Neural progenitor cell (in vitro differentiated cells): ENCODE data around the gene LSM6. TPM values are rescaled to one million over a fixed set of nuclear protein-coding genes. Genes with fewer than 3 reads are reported as not detected.
A peak's percentile ranks its signal among the peaks of the same experiment; 100 is the strongest.

Source experiments
- DNase-seq: peaks from one replicate; pipeline ENCODE4 v3.0.0-alpha.2; 2016; ENCODE audit warnings: low spot score
- H2AFZ ChIP-seq: fragments of 200-600 bp; sonication (generic); replicated peaks from 2 replicates; pipeline ENCODE4 v1.6.1; 2016; ENCODE audit warnings: antibody characterized with exemption
- H3F3A ChIP-seq: fragments of 200-600 bp; sonication (generic); 2 replicates; pipeline ENCODE4 v1.6.1; 2016; ENCODE audit warnings: antibody characterized with exemption, low read depth
- H3K27ac ChIP-seq: fragments of 200-600 bp; sonication (generic); 2 replicates; pipeline ENCODE4 v1.5.1; 2016; ENCODE audit warnings: mild to moderate bottlenecking
- H3K27me3 ChIP-seq: fragments of 200-600 bp; sonication (generic); 2 replicates; pipeline ENCODE4 v1.6.1; 2016; ENCODE audit warnings: mild to moderate bottlenecking, moderate library complexity
- H3K36me3 ChIP-seq: fragments of 200-600 bp; sonication (generic); 2 replicates; pipeline ENCODE4 v1.5.1; 2016
- H3K4me1 ChIP-seq: fragments of 200-600 bp; sonication (generic); 2 replicates; pipeline ENCODE4 v1.6.1; 2016; ENCODE audit warnings: mixed run types
- H3K4me2 ChIP-seq: fragments of 200-600 bp; sonication (generic); 2 replicates; pipeline ENCODE4 v1.6.1; 2016
- H3K4me3 ChIP-seq: fragments of 200-600 bp; sonication (generic); 2 replicates; pipeline ENCODE4 v1.5.1; 2016
- H3K79me2 ChIP-seq: fragments of 200-600 bp; sonication (generic); 2 replicates; pipeline ENCODE4 v1.6.1; 2016; ENCODE audit warnings: low read depth
- H3K9ac ChIP-seq: fragments of 200-600 bp; sonication (generic); 2 replicates; pipeline ENCODE4 v1.6.1; 2016
- H3K9me3 ChIP-seq: fragments of 200-600 bp; sonication (generic); 2 replicates; pipeline ENCODE4 v1.5.1; 2016; ENCODE audit warnings: low read depth
- H4K20me1 ChIP-seq: fragments of 200-600 bp; sonication (generic); 2 replicates; pipeline ENCODE4 v1.6.1; 2016; ENCODE audit warnings: low read depth
- H3K27ac Mint-ChIP-seq: 3 replicates; pipeline ENCODE4 v1.8.0; 2021; ENCODE audit warnings: mixed read lengths
- H3K27me3 Mint-ChIP-seq: 2 replicates; pipeline ENCODE4 v1.8.0; 2022; ENCODE audit warnings: low read depth, mild to moderate bottlenecking, inconsistent platforms, moderate library complexity, mixed read lengths; ENCODE audit not compliant: insufficient read depth
- H3K36me3 Mint-ChIP-seq: 3 replicates; pipeline ENCODE4 v1.8.0; 2021; ENCODE audit warnings: mixed read lengths
- H3K4me1 Mint-ChIP-seq: 3 replicates; pipeline ENCODE4 v1.8.0; 2021; ENCODE audit warnings: mixed read lengths
- H3K4me3 Mint-ChIP-seq: 3 replicates; pipeline ENCODE4 v1.8.0; 2021; ENCODE audit warnings: mild to moderate bottlenecking, moderate library complexity, mixed read lengths
- H3K9me3 Mint-ChIP-seq: 3 replicates; pipeline ENCODE4 v1.8.0; 2020; ENCODE audit warnings: mixed read lengths
- CTCF ChIP-seq: fragments of 200-600 bp; sonication (generic); IDR thresholded peaks from 2 replicates; pipeline ENCODE4 v1.5.1; 2017; ENCODE audit warnings: antibody characterized with exemption, mild to moderate bottlenecking
- EZH2 ChIP-seq: fragments of 200-600 bp; sonication (generic); IDR thresholded peaks from 2 replicates; pipeline ENCODE4 v1.6.1; 2017; ENCODE audit warnings: antibody characterized with exemption, mild to moderate bottlenecking, moderate library complexity
- EZH2phosphoT487 ChIP-seq: fragments of 200-600 bp; sonication (generic); IDR thresholded peaks from 2 replicates; pipeline ENCODE4 v1.6.1; 2017; ENCODE audit warnings: antibody characterized with exemption
- total RNA-seq: library from RNA; depleted of rRNA; stranded (reverse); fragments of >200 nt; gene quantifications from 2 replicates; pipeline ENCODE4 v1.2.3, GENCODE V29; 2015; ENCODE audit warnings: low replicate concordance

The LSM6 gene
- 99.3 and 227 TPM in 2 replicates for total RNA-seq

- H3K9me3 Mint-ChIP-seq, result no peaks in the 10 kb centered on the region
- H3K27ac ChIP-seq, result peak within 1 kb of the TSS; percentile 75
Measured at GRCh38 chr4:146175541-146176453, at the start of gene LSM6. LSM6 (plus strand) TSS chr4:146175718; CDS start chr4:146182922, 7,204 bp downstream.

DNA sequence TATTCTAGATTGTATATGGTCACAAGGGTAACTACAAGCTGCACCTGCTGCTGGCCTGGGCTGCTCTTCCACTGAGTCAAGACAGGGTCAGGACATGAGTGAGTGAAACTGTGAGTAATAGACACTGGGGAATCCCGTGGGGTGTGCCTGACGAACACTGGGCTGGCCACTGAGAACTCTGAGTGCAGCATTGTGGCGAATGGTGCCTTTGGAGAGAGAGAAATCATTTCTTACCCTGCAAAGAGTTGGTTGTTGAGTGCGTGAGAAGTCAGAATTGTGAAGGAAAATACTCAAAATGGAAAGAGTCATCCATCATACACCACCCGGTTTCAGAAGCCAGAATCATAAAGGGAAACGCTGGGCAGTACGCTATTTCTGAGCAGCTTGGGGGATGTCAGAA, 43.1 kb upstream of the LSM6 start:
- Mint-ChIP-seq H3K36me3 (no peaks in the 10 kb centered on the region), H3K4me1 (peaks cover 15% of the 10 kb centered on the region), H3K27ac (no peak overlapping the region), H3K9me3 (no peaks in the 10 kb centered on the region), H3K4me3 (no peak overlapping the region), H3K27me3 (no peaks in the 10 kb centered on the region)
- TF ChIP-seq CTCF (no peak), EZH2 (no peak), EZH2phosphoT487 (no peak)
- Histone ChIP-seq H3F3A (no peaks in the 10 kb centered on the region), H4K20me1 (no peaks in the 10 kb centered on the region), H3K4me1 (peaks cover 11% of the 10 kb centered on the region), H3K9me3 (no peaks in the 10 kb centered on the region), H2AFZ (no peak overlapping the region), H3K79me2 (no peaks in the 10 kb centered on the region), H3K27ac (no peak overlapping the region), H3K9ac (no peak overlapping the region), H3K27me3 (no peaks in the 10 kb centered on the region), H3K36me3 (no peaks in the 10 kb centered on the region), H3K4me2 (no peak overlapping the region), H3K4me3 (no peak overlapping the region)
- DNase-seq, result no peak

More at GRCh38 chr4:146175541-146176453, at the start of gene LSM6:
- Histone ChIP-seq H2AFZ (peak within 1 kb of the TSS; percentile 97), H3K79me2 (peaks cover 52% of the 10 kb centered on the region), H3K4me2 (peak within 1 kb of the TSS; percentile 88), H3K4me3 (peak within 1 kb of the TSS; percentile 74), H3F3A (no peaks in the 10 kb centered on the region), H3K9me3 (no peaks in the 10 kb centered on the region), H3K27me3 (no peaks in the 10 kb centered on the region), H3K36me3 (no peaks in the 10 kb centered on the region), H4K20me1 (peaks cover 43% of the 10 kb centered on the region), H3K9ac (peak within 1 kb of the TSS; percentile 72), H3K4me1 (peaks cover 12% of the 10 kb centered on the region)
- Mint-ChIP-seq H3K4me3 (peak within 1 kb of the TSS; percentile 94), H3K27ac (peak within 1 kb of the TSS; percentile 93), H3K4me1 (peaks cover 18% of the 10 kb centered on the region), H3K36me3 (no peaks in the 10 kb centered on the region), H3K27me3 (no peaks in the 10 kb centered on the region)
- peak; percentile 83 for DNase-seq
- TF ChIP-seq CTCF, result no peak

DNA sequence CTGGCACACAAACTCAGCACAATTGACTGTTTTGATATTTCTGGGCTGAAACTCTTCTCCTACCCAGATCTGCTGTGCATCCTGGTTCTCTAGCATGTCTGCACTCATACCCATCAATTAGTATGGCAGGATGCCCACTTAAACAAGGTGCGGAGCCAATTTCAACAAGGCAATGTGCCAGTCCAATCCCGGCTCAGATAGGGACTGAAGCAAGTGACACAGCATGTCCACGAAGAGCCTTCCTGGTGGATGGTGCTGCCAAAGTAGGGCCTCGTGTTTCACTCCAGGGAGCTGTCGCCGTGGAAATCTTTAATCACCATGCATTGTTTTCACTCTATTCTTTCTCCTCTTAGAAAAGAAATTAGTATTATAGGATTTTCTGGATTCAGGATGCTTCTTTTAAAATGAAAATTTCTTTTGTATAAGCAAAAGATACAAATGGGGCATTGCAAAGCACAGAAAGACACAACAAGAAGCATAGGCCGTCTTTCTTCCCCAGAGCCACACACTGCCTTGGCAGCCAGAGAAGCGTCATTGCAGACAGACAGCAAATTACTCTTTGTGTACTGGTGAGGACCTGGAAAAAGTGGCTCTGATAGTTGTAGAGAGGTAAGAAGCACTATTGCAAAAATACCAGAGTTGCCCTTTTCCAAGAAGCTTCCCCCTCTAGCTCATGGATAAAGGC, 40.6 kb upstream of the LSM6 start:
- H3K4me3 Mint-ChIP-seq, result no peak overlapping the region
- no peaks in the 10 kb centered on the region for H3K36me3 Mint-ChIP-seq
- no peak overlapping the region for H3K9ac ChIP-seq
- H3K4me3 ChIP-seq, result no peak overlapping the region
- peaks cover 11% of the 10 kb centered on the region for H3K4me1 ChIP-seq
- no peaks in the 10 kb centered on the region for H3K79me2 ChIP-seq
- peak overlapping the region; percentile 27 for H3K4me2 ChIP-seq
- no peak overlapping the region for H3K27ac ChIP-seq
- H3K27me3 ChIP-seq, result no peaks in the 10 kb centered on the region
- peak overlapping the region; percentile 65 for H3K27ac Mint-ChIP-seq
- peak; percentile 18 for DNase-seq
- H4K20me1 ChIP-seq, result no peaks in the 10 kb centered on the region
- H3K9me3 Mint-ChIP-seq, result no peaks in the 10 kb centered on the region
- no peaks in the 10 kb centered on the region for H3K9me3 ChIP-seq
- H3K36me3 ChIP-seq, result no peaks in the 10 kb centered on the region
- TF ChIP-seq CTCF, result no peak
- TF ChIP-seq EZH2phosphoT487, result no peak
- TF ChIP-seq EZH2, result no peak
- peaks cover 2% of the 10 kb centered on the region for H3K27me3 Mint-ChIP-seq
- H3F3A ChIP-seq, result no peaks in the 10 kb centered on the region
- peaks cover 15% of the 10 kb centered on the region for H3K4me1 Mint-ChIP-seq
- peak overlapping the region; percentile 52 for H2AFZ ChIP-seq
